Ishikawa (cell line): ENCODE results near the gene TSC1.

Experiments used
- CEBPB ChIP-seq: IDR thresholded peaks from 2 replicates; pipeline ENCODE4 v1.6.1; 2012
- CREB1 ChIP-seq: IDR thresholded peaks from 2 replicates; pipeline ENCODE4 v1.6.1; 2012; ENCODE audit warnings: low read depth
- EGR1 ChIP-seq: IDR thresholded peaks from 2 replicates; pipeline ENCODE4 v1.6.1; 2012
- EP300 ChIP-seq: IDR thresholded peaks from 2 replicates; pipeline ENCODE4 v1.6.1; 2012; ENCODE audit warnings: borderline replicate concordance
- FOXM1 ChIP-seq: IDR thresholded peaks from 2 replicates; pipeline ENCODE4 v1.6.1; 2012; ENCODE audit warnings: low read depth, borderline replicate concordance
- NFIC ChIP-seq: IDR thresholded peaks from 2 replicates; pipeline ENCODE4 v1.6.1; 2012
- RAD21 ChIP-seq: IDR thresholded peaks from 2 replicates; pipeline ENCODE4 v1.6.1; 2012; ENCODE audit warnings: low read depth
- REST ChIP-seq: IDR thresholded peaks from 2 replicates; pipeline ENCODE4 v1.6.1; 2012; ENCODE audit warnings: low read depth, mild to moderate bottlenecking
- TAF1 ChIP-seq: IDR thresholded peaks from 2 replicates; pipeline ENCODE4 v1.6.1; 2012; ENCODE audit warnings: low read depth, mild to moderate bottlenecking
- TCF12 ChIP-seq: IDR thresholded peaks from 2 replicates; pipeline ENCODE4 v1.6.1; 2012; ENCODE audit warnings: low read depth
- TEAD4 ChIP-seq: IDR thresholded peaks from 2 replicates; pipeline ENCODE4 v1.6.1; 2012
- YY1 ChIP-seq: IDR thresholded peaks from 2 replicates; pipeline ENCODE4 v1.6.1; 2012; ENCODE audit warnings: low read depth
- ZBTB7A ChIP-seq: IDR thresholded peaks from 2 replicates; pipeline ENCODE4 v1.6.1; 2012; ENCODE audit warnings: low read depth
- TF ChIP-seq, protein P1 (sequence below): IDR thresholded peaks from 2 replicates; pipeline ENCODE4 v1.6.1; 2012
- TF ChIP-seq, protein P2 (sequence below): IDR thresholded peaks from 2 replicates; pipeline ENCODE4 v1.6.1; 2012

The TSC1 gene

DNA sequence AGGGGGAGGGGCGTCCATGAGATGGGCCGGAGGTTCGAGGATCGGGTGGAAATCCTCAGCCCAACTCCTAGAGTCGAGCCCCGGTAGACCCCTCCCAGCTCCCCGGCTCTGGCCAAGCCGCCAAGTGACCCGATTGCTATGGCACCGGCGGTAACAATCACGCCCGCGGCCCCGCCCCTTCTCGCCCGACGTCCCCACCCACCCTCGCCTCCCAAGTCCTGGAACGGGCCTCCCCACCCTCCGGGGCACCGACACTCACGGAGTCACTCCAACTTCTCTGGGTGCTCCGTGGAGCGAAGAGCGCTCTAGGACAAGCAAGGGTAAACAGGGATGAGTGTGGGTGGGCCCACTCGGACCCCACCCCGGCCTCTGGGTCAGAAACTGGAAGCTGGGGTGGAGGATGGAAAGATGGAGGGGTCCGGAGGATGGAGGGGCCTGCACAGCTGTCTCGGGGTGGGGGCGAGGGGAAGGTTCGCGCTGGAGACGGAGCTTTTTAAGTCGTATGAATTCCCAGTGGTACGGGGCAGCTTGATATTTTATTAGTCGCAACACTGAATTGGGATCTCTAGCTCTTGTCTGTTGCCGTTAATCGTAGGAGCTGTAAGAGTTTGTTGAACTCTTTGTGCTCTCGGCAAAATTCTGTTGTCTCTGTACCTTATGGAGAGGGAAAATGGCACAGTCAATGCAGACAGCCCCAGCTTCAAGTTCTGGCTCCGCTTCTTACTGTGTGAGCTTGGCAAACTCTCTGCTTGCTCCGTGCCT lies 65.5 kb downstream of the TSC1 start, which contains the start of gene SPACA9:
TSS of gene SPACA9 (plus strand) at position 204 of the 762 bp plus-strand sequence. CDS start 5,050 bp downstream, outside the sequence.
- no peak for TF ChIP-seq CEBPB
- TF ChIP-seq, protein P1, sequence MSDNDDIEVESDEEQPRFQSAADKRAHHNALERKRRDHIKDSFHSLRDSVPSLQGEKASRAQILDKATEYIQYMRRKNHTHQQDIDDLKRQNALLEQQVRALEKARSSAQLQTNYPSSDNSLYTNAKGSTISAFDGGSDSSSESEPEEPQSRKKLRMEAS: no peak
- no peak for TF ChIP-seq REST
- TF ChIP-seq TEAD4: no peak
- no peak; the same call in 1 of the 2 replicates for TF ChIP-seq TAF1
- TF ChIP-seq, protein P2, sequence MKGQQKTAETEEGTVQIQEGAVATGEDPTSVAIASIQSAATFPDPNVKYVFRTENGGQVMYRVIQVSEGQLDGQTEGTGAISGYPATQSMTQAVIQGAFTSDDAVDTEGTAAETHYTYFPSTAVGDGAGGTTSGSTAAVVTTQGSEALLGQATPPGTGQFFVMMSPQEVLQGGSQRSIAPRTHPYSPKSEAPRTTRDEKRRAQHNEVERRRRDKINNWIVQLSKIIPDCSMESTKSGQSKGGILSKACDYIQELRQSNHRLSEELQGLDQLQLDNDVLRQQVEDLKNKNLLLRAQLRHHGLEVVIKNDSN: no peak
- no peak for TF ChIP-seq YY1
- TF ChIP-seq TCF12: no peak
- no peak for TF ChIP-seq NFIC
- no peak for TF ChIP-seq FOXM1
- no peak for TF ChIP-seq EGR1
- TF ChIP-seq CREB1: no peak

- TF ChIP-seq EGR1 (peak; percentile 59; the same call in 1 of the 2 replicates), FOXM1 (no peak), NFIC (no peak), CEBPB (no peak), TAF1 (0 out of 2 replicates have a peak, but pooled peaks have one; percentile 21), ZBTB7A (peak; percentile 76), YY1 (peak; percentile 60), CREB1 (peak; percentile 90), EP300 (0 out of 2 replicates have a peak, but pooled peaks have one; percentile 9), TCF12 (no peak)
- TF ChIP-seq, protein P1: peak; percentile 62
- TF ChIP-seq, protein P2: 0 out of 2 replicates have a peak, but pooled peaks have one; percentile 14
Measured at GRCh38 chr9:132877824-132878694, 66.4 kb downstream of the TSC1 start, which contains the start of gene AK8. Gene AK8 (minus strand): TSS chr9:132878284. CDS start chr9:132878255, 29 bp downstream.

DNA sequence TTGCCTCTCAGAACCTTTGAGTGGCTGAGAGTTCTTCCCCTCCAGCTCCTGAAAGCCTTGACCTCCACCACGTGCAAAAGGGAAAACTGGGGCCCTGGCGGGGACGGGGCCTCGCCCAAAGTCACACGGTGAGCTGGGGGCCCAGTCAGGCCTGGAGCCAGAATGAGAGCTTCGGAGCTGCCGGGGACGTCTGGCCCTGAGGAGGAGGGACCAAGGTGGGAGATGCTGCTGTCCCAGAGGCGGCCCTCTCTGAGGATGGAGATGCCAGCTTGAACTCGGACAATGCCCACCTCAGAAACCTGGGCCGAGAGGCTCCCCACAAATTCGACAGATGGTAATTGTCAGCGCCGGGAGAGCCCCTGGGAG lies 67.0 kb downstream of the TSC1 start:
- no peak for TF ChIP-seq CEBPB
- TF ChIP-seq REST: no peak
- TF ChIP-seq FOXM1: no peak
- TF ChIP-seq ZBTB7A: no peak
- no peak for TF ChIP-seq NFIC
- no peak for TF ChIP-seq EGR1
- no peak for TF ChIP-seq TEAD4
- no peak for TF ChIP-seq TCF12

DNA sequence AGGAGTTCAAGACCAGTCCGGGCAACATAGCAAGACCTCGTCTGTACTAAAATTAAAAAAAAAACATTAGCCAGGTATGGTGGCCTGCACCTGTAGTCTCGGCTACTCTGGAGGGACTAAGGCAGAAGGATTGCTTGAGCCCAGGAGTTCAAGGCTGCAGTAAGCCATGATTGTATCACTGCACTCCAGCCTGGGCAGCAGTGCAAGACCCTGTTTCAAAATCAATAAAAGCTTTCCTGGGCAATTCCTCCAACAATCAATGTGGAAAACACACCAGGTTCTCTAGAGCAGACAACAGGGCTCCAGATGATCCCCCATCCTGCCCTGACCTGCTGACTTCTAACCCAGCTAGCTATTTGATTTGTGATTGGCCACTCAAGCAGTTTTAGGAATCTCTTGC lies 67.6 kb downstream of the TSC1 start:
- TF ChIP-seq YY1 (no peak), EP300 (no peak), TAF1 (no peak), RAD21 (no peak), REST (no peak)
